Astrocyte (in vitro differentiated cells and primary cell): Measurements from ENCODE around the gene TTLL9. TPM values are rescaled to one million over a fixed set of nuclear protein-coding genes. Genes with fewer than 3 reads are reported as not detected.
A peak's percentile ranks its signal among the peaks of the same experiment; 100 is the strongest.

Source experiments
- DNase-seq: peaks from one replicate; pipeline ENCODE4 v3.0.0-alpha.2; 2010; ENCODE audit warnings: low read depth
- FAIRE-seq: peaks from 2 replicates; lab custom pipeline; 2011; peaks lifted over from hg19 to GRCh38; lab: Jason Lieb, UNC
- H2AFZ ChIP-seq: 2 replicates; pipeline ENCODE4 v1.6.0; 2012; ENCODE audit warnings: low read depth, low read length, inconsistent platforms
- H3K27ac ChIP-seq: 2 replicates; pipeline ENCODE4 v1.5.1; 2011; ENCODE audit warnings: low read depth, low read length, inconsistent platforms
- H3K27me3 ChIP-seq: 2 replicates; pipeline ENCODE4 v1.6.0; 2011; ENCODE audit warnings: low read length, inconsistent platforms; ENCODE audit not compliant: insufficient read depth
- H3K36me3 ChIP-seq: 2 replicates; pipeline ENCODE4 v1.5.1; 2011; ENCODE audit warnings: low read length, inconsistent platforms; ENCODE audit not compliant: insufficient read depth
- H3K4me1 ChIP-seq: 2 replicates; pipeline ENCODE4 v1.5.1; 2011; ENCODE audit warnings: low read length, inconsistent platforms; ENCODE audit not compliant: insufficient read depth
- H3K4me2 ChIP-seq: 2 replicates; pipeline ENCODE4 v1.6.0; 2012; ENCODE audit warnings: low read length, inconsistent platforms
- H3K4me3 ChIP-seq: 2 replicates; pipeline ENCODE4 v1.5.1; 2011; ENCODE audit warnings: low read depth, mild to moderate bottlenecking, low read length, inconsistent platforms; ENCODE audit not compliant: insufficient read depth
- H3K79me2 ChIP-seq: 2 replicates; pipeline ENCODE4 v1.6.0; 2012; ENCODE audit warnings: mild to moderate bottlenecking, low read length, inconsistent platforms; ENCODE audit not compliant: insufficient read depth
- H3K9ac ChIP-seq: 2 replicates; pipeline ENCODE4 v1.6.0; 2012; ENCODE audit warnings: mild to moderate bottlenecking, low read length, inconsistent platforms
- H3K9me3 ChIP-seq: 2 replicates; pipeline ENCODE4 v1.5.1; 2012; ENCODE audit warnings: low read depth, mild to moderate bottlenecking, low read length, inconsistent platforms; ENCODE audit not compliant: insufficient read depth
- H4K20me1 ChIP-seq: 2 replicates; pipeline ENCODE4 v1.6.0; 2012; ENCODE audit warnings: low read length, inconsistent platforms; ENCODE audit not compliant: insufficient read depth
- H3K27ac Mint-ChIP-seq: one replicate; pipeline ENCODE4 v1.8.0; 2021; ENCODE audit warnings: mild to moderate bottlenecking, mixed read lengths; ENCODE audit not compliant: unreplicated experiment
- H3K27me3 Mint-ChIP-seq: one replicate; pipeline ENCODE4 v1.8.0; 2021; ENCODE audit warnings: low read depth, mixed read lengths; ENCODE audit not compliant: unreplicated experiment
- H3K36me3 Mint-ChIP-seq: one replicate; pipeline ENCODE4 v1.8.0; 2021; ENCODE audit warnings: low read depth, mixed read lengths; ENCODE audit not compliant: unreplicated experiment
- H3K4me1 Mint-ChIP-seq: one replicate; pipeline ENCODE4 v1.8.0; 2021; ENCODE audit warnings: low read depth, mixed read lengths; ENCODE audit not compliant: unreplicated experiment
- H3K4me3 Mint-ChIP-seq: one replicate; pipeline ENCODE4 v1.8.0; 2021; ENCODE audit warnings: mild to moderate bottlenecking, moderate library complexity, mixed read lengths; ENCODE audit not compliant: unreplicated experiment
- H3K9me3 Mint-ChIP-seq: one replicate; pipeline ENCODE4 v1.8.0; 2021; ENCODE audit warnings: mild to moderate bottlenecking, mixed read lengths; ENCODE audit not compliant: unreplicated experiment
- CTCF ChIP-seq: IDR thresholded peaks from 2 replicates; pipeline ENCODE4 v1.5.1; 2011; ENCODE audit warnings: low read depth, mild to moderate bottlenecking, inconsistent platforms, low read length, moderate library complexity; ENCODE audit not compliant: insufficient read depth
- EZH2 ChIP-seq: IDR thresholded peaks from 2 replicates; pipeline ENCODE4 v1.6.1; 2012; ENCODE audit warnings: mild to moderate bottlenecking, low read length, inconsistent platforms; ENCODE audit not compliant: insufficient read depth
- total RNA-seq: library from RNA; stranded (reverse); gene quantifications from 2 replicates; pipeline ENCODE4 v1.2.1, GENCODE V29; 2021

Gene TTLL9
- total RNA-seq, 1 donor from 2014 or later: 0.41 TPM

GRCh38 chr20:31842471-31843157, 27.8 kb upstream of the TTLL9 start:
- Mint-ChIP-seq H3K27me3 (peaks cover 5% of the 10 kb centered on the region), H3K36me3 (no peaks in the 10 kb centered on the region), H3K9me3 (peaks cover 3% of the 10 kb centered on the region), H3K4me3 (peak overlapping the region; percentile 71), H3K4me1 (peaks cover 38% of the 10 kb centered on the region), H3K27ac (peak overlapping the region; percentile 93)
- Histone ChIP-seq H3K4me3 (peak overlapping the region; percentile 40), H3K36me3 (no peaks in the 10 kb centered on the region), H3K79me2 (peaks cover 14% of the 10 kb centered on the region), H3K27me3 (peaks cover 6% of the 10 kb centered on the region), H2AFZ (peak overlapping the region; percentile 14), H3K4me1 (peaks cover 68% of the 10 kb centered on the region), H3K9ac (peak overlapping the region; percentile 72), H3K27ac (peak overlapping the region; percentile 85), H3K4me2 (peak overlapping the region; percentile 84), H4K20me1 (no peaks in the 10 kb centered on the region), H3K9me3 (no peaks in the 10 kb centered on the region)
- peak; percentile 60 for DNase-seq
- FAIRE-seq: no peak
- TF ChIP-seq EZH2: no peak
- TF ChIP-seq CTCF: no peak

DNA sequence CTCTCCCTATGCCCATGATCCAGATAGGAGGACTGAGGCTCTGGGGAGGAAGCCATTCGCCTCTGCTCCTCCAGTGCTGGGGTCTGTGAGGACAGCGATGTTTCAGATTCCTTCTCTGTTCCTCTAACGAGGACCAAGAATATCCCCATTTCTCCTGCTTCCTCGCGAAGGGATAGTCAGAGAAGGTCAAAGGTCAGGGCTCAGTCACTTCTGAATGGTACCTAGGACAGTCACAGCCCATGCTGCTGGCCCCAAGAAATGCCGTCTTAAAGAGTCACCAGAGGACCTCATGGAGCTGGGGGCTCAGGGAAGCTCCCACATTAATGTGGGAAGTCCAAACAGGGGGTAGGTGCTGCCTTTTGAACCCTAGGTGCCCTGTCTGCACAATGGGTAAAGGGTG, 27.1 kb upstream of the TTLL9 start:
- Histone ChIP-seq H3K27me3 (peaks cover 10% of the 10 kb centered on the region), H3K27ac (peak overlapping the region; percentile 85), H3K79me2 (peaks cover 14% of the 10 kb centered on the region), H3K9ac (peak overlapping the region; percentile 72), H3K36me3 (no peaks in the 10 kb centered on the region), H4K20me1 (no peaks in the 10 kb centered on the region), H2AFZ (peak overlapping the region; percentile 14), H3K9me3 (no peaks in the 10 kb centered on the region), H3K4me3 (peak overlapping the region; percentile 40), H3K4me1 (peaks cover 61% of the 10 kb centered on the region), H3K4me2 (peak overlapping the region; percentile 84)
- H3K4me1 Mint-ChIP-seq: peaks cover 38% of the 10 kb centered on the region
- peaks cover 10% of the 10 kb centered on the region for H3K27me3 Mint-ChIP-seq
- TF ChIP-seq EZH2 (no peak), CTCF (no peak)
- H3K36me3 Mint-ChIP-seq: no peaks in the 10 kb centered on the region
- no peak for FAIRE-seq
- no peak for DNase-seq
- H3K27ac Mint-ChIP-seq: peak overlapping the region; percentile 83
- H3K4me3 Mint-ChIP-seq: peak overlapping the region; percentile 86
- peaks cover 3% of the 10 kb centered on the region for H3K9me3 Mint-ChIP-seq

DNA sequence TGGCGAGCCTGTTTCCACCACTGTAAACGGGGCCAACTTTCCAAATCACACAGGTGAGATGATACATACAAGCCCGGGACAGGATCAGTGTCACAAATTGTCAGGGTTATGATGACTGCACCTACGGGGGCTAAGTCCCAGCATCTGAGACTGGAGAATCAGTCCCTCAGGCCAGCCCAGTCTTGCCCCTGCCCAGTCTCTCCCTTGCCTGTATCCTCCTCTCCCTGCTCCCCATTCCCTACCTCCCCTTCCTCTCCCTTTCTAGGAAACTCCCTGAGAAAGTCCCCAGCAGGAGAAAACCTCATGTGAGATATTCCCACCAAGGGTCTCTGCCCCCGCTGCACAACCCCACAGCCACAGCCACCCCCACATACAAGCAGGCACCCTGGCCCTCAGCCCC, 26.6 kb upstream of the TTLL9 start:
- Histone ChIP-seq H3K27ac (no peak overlapping the region), H3K4me3 (peak overlapping the region; percentile 17), H3K9me3 (no peaks in the 10 kb centered on the region), H4K20me1 (no peaks in the 10 kb centered on the region), H2AFZ (no peak overlapping the region), H3K36me3 (no peaks in the 10 kb centered on the region), H3K79me2 (peaks cover 14% of the 10 kb centered on the region), H3K27me3 (peaks cover 14% of the 10 kb centered on the region), H3K4me1 (peaks cover 55% of the 10 kb centered on the region), H3K9ac (peak overlapping the region; percentile 72), H3K4me2 (peak overlapping the region; percentile 84)
- Mint-ChIP-seq H3K9me3 (peaks cover 6% of the 10 kb centered on the region), H3K27ac (peak overlapping the region; percentile 96), H3K36me3 (no peaks in the 10 kb centered on the region), H3K27me3 (peaks cover 16% of the 10 kb centered on the region), H3K4me3 (peak overlapping the region; percentile 86), H3K4me1 (peaks cover 38% of the 10 kb centered on the region)
- DNase-seq (no peak), FAIRE-seq (no peak)
- TF ChIP-seq CTCF (no peak), EZH2 (no peak)
